Stimulated activated CD8-positive, alpha-beta memory T cell treated with anti-CD3 and anti-CD28 coated beads, Interleukin-12 subunit alpha, Interleukin-12 subunit beta, amount 100 ng/mL, for 1 hour (primary cell): ENCODE measurements around the gene PPP3CA.
"Not testable (repeated sequence)": the region's sequence is repeated elsewhere in the genome, so short reads cannot be mapped to it uniquely, and the experiment has no call there.

Experiments
- DNase-seq: peaks from one replicate; pipeline ENCODE4 v3.0.0-alpha.2; 2020; ENCODE audit warnings: low read depth

The PPP3CA gene

DNA sequence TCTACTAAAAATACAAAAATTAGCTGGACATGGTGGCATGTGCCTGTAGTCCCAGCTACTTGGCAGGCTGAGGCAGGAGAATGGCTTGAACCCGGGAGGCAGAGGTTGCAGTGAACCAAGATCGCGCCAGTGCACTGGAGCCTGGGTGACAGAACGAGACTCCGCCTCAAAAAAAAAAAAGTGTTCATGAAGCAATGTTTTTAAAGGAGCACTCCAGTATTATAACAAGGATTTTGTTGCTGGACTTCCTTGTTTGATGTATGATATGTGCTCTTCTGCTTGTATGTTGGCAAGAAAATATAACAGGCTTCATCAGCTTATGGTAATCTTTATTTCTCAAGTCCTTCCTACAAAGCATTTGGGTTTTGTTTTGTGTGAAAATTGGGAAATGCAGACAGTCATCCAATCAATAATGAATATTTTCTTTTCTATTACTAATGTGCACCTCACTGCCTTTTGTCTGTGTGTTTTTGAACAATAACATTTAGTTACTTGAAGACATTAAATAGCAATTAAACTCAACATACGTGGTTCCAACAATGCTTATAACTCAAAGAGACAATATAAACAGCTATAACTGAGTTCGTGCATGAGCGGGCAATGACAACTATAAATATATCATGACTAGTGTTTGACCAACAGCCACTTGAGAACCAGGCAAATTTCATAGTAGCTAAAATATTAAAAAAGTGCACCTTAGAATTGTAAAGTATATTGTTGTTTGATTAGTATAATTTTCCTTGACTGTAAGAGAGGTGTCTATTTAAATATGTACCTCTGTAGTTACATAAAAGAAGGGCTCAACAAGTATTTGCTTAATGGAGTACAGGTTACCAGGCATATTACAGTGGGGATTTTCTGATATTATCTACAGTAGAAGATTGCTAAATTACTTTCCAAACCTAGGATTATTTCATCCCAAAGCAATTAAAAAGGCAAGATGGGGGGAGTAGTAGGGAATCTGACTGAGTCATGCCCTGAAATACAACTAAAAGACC is 210.7 kb downstream of the PPP3CA start:
- no peak for DNase-seq

GRCh38 chr4:101135371-101136010 is 211.8 kb downstream of the PPP3CA start:
- DNase-seq, result no peak

GRCh38 chr4:101131058-101131457 is 216.3 kb downstream of the PPP3CA start:
- not testable (repeated sequence) for DNase-seq

DNA sequence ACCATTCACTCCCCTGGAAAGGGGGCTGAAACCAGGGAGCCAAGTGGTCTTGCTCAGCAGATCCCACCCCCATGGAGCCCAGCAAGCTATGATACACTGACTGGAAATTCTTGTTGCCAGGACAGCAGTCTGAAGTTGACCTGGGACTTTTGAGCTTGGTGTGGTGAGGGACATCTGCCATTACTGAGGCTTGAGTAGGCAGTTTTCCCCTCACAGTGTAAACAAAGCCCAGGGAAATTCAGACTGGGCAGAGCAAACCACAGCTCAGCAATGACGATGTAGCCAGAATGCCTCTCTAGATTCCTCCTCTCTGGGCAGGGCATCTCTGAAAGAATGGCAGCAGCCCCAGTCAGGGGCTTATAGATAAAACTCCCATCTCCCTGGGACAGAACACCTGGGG is 218.4 kb downstream of the PPP3CA start:
- not testable (repeated sequence) for DNase-seq

GRCh38 chr4:101128473-101128872 is 218.9 kb downstream of the PPP3CA start:
- DNase-seq, result no peak

DNA sequence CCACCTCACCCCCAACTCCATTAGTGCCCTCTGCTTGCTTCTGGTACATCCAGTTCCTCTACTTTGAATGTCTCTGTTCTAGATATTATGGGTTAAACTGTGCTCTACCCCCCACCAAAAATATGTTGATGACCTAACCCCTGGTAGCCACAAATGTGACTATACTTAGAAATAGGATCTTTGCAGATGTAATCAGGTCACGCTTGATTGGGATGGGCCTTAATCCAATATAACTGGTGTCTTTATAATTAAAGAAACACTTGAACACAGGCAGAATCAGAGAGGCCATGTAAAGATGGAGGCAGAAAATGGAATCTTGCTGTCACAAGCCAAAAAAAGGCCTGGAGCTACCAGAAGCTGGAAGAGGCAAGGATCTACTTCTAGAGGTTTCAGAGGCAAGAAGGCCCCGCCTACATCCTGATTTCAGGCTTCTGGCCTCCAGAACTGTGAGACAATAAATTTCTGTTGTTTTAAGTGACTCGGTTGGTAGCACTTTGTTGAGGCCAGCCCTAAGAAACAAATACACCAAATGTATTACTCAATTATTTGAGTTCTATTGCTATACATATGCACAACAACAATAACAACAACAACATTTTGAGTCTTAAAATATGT is 220.0 kb downstream of the PPP3CA start:
- no peak for DNase-seq

GRCh38 chr4:101126059-101126458 is 221.3 kb downstream of the PPP3CA start:
- no peak for DNase-seq

GRCh38 chr4:101125045-101125942 is 222.0 kb downstream of the PPP3CA start:
- no peak for DNase-seq

DNA sequence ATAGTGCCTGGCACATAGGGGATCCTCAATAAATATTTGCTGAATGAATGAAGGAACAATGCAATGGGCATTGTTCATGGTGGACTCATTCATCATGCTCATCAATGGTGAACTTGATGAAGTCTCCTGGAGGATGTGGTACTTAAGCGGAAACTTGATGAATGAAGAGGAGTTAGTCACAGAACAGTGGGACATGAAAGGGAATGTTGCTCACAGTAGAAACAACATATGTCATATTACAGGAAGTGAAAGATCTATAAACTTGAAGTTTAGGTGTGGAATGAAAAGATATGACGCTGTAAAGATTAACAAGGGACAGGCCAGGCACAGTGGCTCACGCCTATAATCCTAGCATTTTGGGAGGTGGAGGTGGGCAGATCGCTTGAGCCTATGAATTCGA is 224.1 kb downstream of the PPP3CA start:
- no peak for DNase-seq

- DNase-seq, result no peak
Measured at GRCh38 chr4:101122019-101122418, 225.3 kb downstream of the PPP3CA start.

- no peak for DNase-seq
Measured at GRCh38 chr4:101119141-101119540, 228.2 kb downstream of the PPP3CA start.

GRCh38 chr4:101118617-101119016 is 228.7 kb downstream of the PPP3CA start:
- no peak for DNase-seq

DNA sequence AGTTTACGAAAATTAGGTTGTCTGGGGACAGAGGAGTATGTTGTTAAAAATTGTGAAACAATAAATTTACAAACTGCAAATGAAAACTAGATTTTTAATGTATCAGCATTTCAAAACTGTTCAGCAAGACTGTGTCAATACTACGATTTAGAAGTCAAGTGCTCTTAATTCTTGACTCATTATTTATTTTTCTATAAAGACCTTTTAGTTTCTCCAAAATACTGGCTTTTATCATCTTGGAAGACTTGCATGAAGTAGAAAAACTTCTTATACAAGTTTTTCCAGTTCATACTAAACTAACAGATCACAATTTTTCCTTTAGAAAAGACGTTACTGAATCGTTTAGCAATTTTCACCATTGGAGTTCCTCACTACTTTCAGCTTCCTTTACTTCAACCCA is 231.4 kb downstream of the PPP3CA start:
- DNase-seq, result no peak

- no peak for DNase-seq
Measured at GRCh38 chr4:101114936-101115372, 232.4 kb downstream of the PPP3CA start.

- DNase-seq, result no peak
Measured at GRCh38 chr4:101104312-101105052, 242.8 kb downstream of the PPP3CA start.

DNA sequence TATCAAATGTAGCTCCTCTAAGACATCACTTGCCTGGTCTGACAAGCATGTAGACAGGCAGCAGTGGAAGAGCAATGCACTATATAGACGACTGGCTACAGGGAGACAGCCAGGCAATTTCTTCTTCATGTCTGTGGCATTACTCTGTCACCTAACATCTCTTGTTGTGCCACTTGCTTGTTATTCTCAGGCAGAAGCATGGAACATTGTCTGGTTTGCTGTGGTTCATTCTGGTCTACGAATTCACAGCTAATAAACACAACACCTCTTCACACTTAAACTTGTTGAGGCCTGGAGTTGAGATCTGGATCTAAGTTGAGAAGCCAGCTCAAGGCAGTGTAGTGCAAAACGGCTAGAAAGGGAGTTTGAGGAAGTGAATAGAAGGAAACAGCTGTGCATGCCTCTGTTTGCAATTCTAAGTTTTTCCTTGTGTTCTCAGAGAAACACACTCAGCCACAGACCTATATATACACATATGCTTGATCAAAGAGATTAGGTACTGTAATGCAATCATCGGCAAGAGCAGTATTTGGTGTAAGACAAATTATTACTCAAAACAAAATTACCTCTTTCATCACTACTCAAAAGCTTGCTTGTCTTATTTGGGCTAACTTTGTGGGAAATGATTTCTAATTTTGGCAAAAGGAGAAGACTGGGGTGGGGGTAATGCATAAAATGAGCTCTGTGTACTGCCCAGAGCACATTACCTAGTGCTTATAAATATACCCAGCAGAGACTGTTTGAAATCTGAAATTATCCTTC is 243.8 kb downstream of the PPP3CA start:
- no peak for DNase-seq

- DNase-seq, result no peak
Measured at GRCh38 chr4:101102114-101102742, 245.1 kb downstream of the PPP3CA start.

DNA sequence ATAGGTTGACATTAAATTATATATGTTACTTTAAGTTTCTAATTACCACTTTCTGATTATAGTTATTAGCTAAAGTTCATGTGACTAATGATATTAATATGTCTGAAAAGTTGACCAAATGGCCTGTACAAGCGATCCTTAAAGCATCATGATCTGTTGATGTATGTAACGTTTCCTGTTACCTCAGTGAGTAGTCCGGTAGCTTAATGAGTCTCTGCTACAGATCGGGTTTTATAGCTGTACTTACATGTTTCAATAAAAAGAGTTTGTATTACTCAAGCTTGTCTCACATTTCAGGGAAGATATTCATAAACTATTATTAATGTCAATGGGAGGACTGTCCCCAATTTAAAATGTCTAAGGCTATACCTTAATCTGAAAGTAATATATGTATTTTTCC is 246.3 kb downstream of the PPP3CA start:
- no peak for DNase-seq

- no peak for DNase-seq
Measured at GRCh38 chr4:101098666-101099400, 248.5 kb downstream of the PPP3CA start.
